Heart left ventricle (tissue), 16 donors: ENCODE data around the gene TUBB3. TPM values are rescaled to one million over a fixed set of nuclear protein-coding genes. Genes with fewer than 3 reads are reported as not detected.

ENCODE experiments used
- ATAC-seq, 4 donors: fragments of 200-7000 bp; cut with Tn5 transposase; one replicate each; pipeline ENCODE4 v1.9.1; 2020 to 2022; ENCODE audit warnings: moderate library complexity in 4 of 4, mild to moderate bottlenecking in 3 of 4, moderate number of reproducible peaks in 1 of 4
- DNase-seq, 5 donors: peaks; one replicate each; pipeline ENCODE4 v3.0.0-alpha.2; 2020
- H3K27ac ChIP-seq, 12 donors: fragments of 200-600 bp; sonication (generic) in 4 of 12; one replicate each; pipeline versions ENCODE4 v1.5.0 to v1.8.0; 2016 to 2022; ENCODE audit warnings: mild to moderate bottlenecking in 2 of 12
- H3K27me3 ChIP-seq, 9 donors: fragments of 200-600 bp; sonication (generic) in 2 of 9; one replicate each; pipeline versions ENCODE4 v1.5.1 to v1.8.0; 2016 to 2022; ENCODE audit warnings: mild to moderate bottlenecking in 3 of 9
- H3K36me3 ChIP-seq, 9 donors: fragments of 200-600 bp; sonication (generic) in 2 of 9; one replicate each; pipeline versions ENCODE4 v1.5.0 to v1.8.0; 2018 to 2022; ENCODE audit warnings: mild to moderate bottlenecking in 2 of 9
- H3K4me1 ChIP-seq, 12 donors: fragments of 200-600 bp; sonication (generic) in 4 of 12; one replicate each; pipeline versions ENCODE4 v1.5.0 to v1.8.0; 2016 to 2022; ENCODE audit warnings: mild to moderate bottlenecking in 3 of 12
- H3K4me3 ChIP-seq, 12 donors: fragments of 200-600 bp; sonication (generic) in 4 of 12; one replicate each; pipeline versions ENCODE4 v1.5.0 to v1.8.0; 2017 to 2022; ENCODE audit warnings: mild to moderate bottlenecking in 9 of 12, moderate library complexity in 4 of 12
- H3K9me3 ChIP-seq, 12 donors: fragments of 200-600 bp; sonication (generic) in 4 of 12; one replicate each; pipeline versions ENCODE4 v1.5.0 to v1.8.0; 2016 to 2022; ENCODE audit warnings: mild to moderate bottlenecking in 1 of 12
- POLR2A ChIP-seq, 2 donors: fragments of 450-650 bp; IDR thresholded peaks; one replicate each; pipeline ENCODE4 v1.6.1; 2017; ENCODE audit warnings: antibody characterized with exemption in 2 of 2, mild to moderate bottlenecking in 2 of 2, moderate library complexity in 2 of 2
- WGBS, 4 donors: extraction: QIAGEN DNeasy Blood & Tissue Kit in 2 of 4; methylation state at CpG; one replicate each; pipeline versions ENCODE4 v1.1.5 to v1.1.7; 2013 to 2018; 5-methylcytosine and 5-hydroxymethylcytosine counted together
- intact Hi-C, 10 donors: fragments of 100-400 bp; cut with DNase I; formaldehyde crosslinking; loops; one replicate each; pipeline versions ENCODE4 v1.11.1 to v1.14.2; 2022
- polyA plus RNA-seq, 2 donors: library from polyadenylated mRNA; stranded (reverse); fragments of 200-250 nt; gene quantifications; one replicate each; pipeline ENCODE4 v1.2.3, GENCODE V29; 2013
- total RNA-seq, 9 donors: library from RNA; depleted of rRNA in 2 of 9; stranded (reverse); fragments of >200 nt in 2 of 9; fragmentation: NEBNext Ultra II Directional in 3 of 9; extraction: Animal tissue kit (Norgen Biotek cat#: 25700) in 3 of 9; gene quantifications; one replicate each; pipeline versions ENCODE4 v1.1.0 to v1.2.4, GENCODE V29; 2016 to 2023
- TF ChIP-seq, protein P1 (sequence below), 12 donors: fragments of 200-600 bp; sonication (generic) in 4 of 12; IDR thresholded peaks; one replicate each; pipeline versions ENCODE4 v1.5.0 to v1.8.0; 2018 to 2022; ENCODE audit warnings: antibody characterized with exemption in 12 of 12, mild to moderate bottlenecking in 5 of 12
- donor health status: ischemic (EF 13 %, LVEDD 7.1; RV severe dilation, severe dysfunction).
- donor health status: healthy with polysubstance abuse.
- donor health status: DM: no; HTN: yes; CAD: no.
- donor health status: DM: no; HTN: no; CAD: no.
- donor health status: ischemic (EF 25% LVEDD 6.9; RV normal size, moderate dysfunction).
- donor health status: ischemic (EF 25% LVEDD 5.7; RV mildly dilated, moderate dysfunction).
- donor health status: healthy.
- donor health status: DM: yes; HTN: yes; CAD: no.
- donor health status: ischemic (EF 35%, LVEDD 5.7; RV mildly dilated, moderate dysfunction).
- donor health status: nonischemic (EF 11% LVEDD 7.7; RV severe dilation, severe dysfunction).
- donor health status: DM: yes; HTN: yes; CAD: no.
- donor health status: PGD.
- donor health status: ischemic (EF 29% LVEDD 5.4; RV normal size, mild dysfunction).
- donor health status: nonischemic (EF 23%, LVEDD 6.1; RV moderate dilation, normal function).

TUBB3 gene
- total and polyA plus RNA-seq, 11 donors: 0.19 to 18.1 (median 4.1) TPM

DNA sequence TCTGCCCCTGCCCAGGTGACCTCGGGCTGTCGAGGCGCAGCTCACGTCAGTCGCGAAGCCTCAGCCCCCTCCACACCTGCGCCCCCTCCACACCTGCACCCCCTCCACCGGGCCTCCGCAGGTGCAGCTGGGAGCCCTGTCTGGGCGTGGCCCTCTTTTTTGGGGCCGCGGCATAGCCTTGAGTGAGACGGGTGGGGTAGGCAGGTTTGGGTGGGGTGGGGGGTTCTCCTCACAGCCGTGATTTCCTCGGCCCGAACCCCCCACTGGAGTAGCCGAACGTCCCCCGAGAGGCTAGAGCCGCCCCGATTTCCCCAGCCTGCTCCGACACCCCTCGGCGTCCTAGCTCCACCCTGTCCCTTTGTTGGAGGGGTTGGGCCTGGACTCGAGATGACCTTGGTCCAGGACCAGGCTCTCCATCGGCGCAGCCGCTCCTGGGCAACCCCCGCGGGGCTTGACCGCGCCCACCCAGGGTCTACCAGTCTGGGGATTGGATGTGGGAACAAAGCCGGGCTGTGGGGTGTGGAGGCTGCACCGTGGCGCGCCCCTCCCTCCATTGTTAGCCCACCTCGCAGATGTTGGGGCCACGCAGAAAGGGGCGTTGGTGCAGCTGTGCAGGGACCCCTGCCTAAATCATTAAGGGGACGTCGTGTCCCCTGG, 626 bp downstream of the TUBB3 start:
- ATAC-seq: no peak
- peak overlapping the region; percentile 58 to 80 (median 72) for H3K4me3 ChIP-seq
- H3K36me3 ChIP-seq: no peaks in the 10 kb centered on the region
- peak in 2 of 5 donors; percentile 34 to 66 for DNase-seq
- peak overlapping the region in 6 of 12 donors; percentile 54 to 92 (median 88) for H3K27ac ChIP-seq
- intact Hi-C loops: loop anchor here in 1 of 10 donors (10.0 kb wide), 1 partner anchor 49 kb away; the partner anchor contains the start of gene TCF25
- peaks cover 0 to 43% (median 16%) of the 10 kb centered on the region in 9 donors for H3K27me3 ChIP-seq
- H3K4me1 ChIP-seq: peaks cover 8 to 66% (median 33%) of the 10 kb centered on the region in 12 donors
- WGBS, 4 donors: 3 to 5% (median 4%) methylated on average over 7 to 41 of the region's 41 CpGs
- H3K9me3 ChIP-seq: no peaks in the 10 kb centered on the region
- TF ChIP-seq POLR2A (IDR thresholded peaks at IDR 0.05): no peak
- TF ChIP-seq, protein P1, sequence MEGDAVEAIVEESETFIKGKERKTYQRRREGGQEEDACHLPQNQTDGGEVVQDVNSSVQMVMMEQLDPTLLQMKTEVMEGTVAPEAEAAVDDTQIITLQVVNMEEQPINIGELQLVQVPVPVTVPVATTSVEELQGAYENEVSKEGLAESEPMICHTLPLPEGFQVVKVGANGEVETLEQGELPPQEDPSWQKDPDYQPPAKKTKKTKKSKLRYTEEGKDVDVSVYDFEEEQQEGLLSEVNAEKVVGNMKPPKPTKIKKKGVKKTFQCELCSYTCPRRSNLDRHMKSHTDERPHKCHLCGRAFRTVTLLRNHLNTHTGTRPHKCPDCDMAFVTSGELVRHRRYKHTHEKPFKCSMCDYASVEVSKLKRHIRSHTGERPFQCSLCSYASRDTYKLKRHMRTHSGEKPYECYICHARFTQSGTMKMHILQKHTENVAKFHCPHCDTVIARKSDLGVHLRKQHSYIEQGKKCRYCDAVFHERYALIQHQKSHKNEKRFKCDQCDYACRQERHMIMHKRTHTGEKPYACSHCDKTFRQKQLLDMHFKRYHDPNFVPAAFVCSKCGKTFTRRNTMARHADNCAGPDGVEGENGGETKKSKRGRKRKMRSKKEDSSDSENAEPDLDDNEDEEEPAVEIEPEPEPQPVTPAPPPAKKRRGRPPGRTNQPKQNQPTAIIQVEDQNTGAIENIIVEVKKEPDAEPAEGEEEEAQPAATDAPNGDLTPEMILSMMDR (IDR thresholded peaks at IDR 0.05): no peak

DNA sequence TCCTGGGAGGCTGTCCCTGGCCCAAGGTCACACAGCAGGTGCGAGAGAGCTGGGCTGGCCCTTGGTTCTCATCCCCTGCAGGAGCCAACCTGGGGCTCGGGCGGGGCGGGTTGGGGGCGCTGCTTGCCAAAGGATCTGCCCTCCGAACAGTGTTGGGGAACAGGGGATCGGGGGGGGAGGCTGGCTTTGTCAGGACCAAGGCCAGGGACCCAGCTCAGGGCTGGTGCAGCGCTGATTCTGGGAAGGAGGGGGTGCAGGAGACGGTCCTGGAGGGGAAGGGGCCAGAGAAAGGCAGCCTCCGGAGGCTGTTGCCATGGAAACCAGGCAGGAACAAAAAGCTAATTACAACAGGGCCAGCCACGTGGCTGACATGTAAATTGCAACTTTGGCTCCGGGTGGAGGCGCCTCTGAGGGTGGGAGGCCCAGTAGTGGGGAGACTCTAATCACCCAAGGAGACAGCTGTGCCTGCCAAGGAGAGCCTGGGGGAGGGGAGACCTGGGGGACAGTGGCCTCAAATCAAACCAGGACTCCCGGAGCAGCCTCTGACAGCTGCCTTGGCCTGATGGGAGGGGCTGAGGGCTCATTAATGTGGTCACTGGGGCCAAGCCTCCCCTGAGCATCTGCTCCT, 1.3 kb downstream of the TUBB3 start:
- Histone ChIP-seq H3K4me3 (peak overlapping the region in 5 of 12 donors; percentile 72 to 80 (median 72)), H3K27ac (no peak overlapping the region), H3K9me3 (no peaks in the 10 kb centered on the region), H3K36me3 (no peaks in the 10 kb centered on the region), H3K4me1 (peaks cover 8 to 65% (median 30%) of the 10 kb centered on the region in 12 donors), H3K27me3 (peaks cover 0 to 43% (median 16%) of the 10 kb centered on the region in 9 donors)
- WGBS, 4 donors: 5 to 14% (median 7%) methylated on average over 8 to 14 of the region's 14 CpGs
- TF ChIP-seq, protein P1 (IDR thresholded peaks at IDR 0.05): no peak
- no peak for TF ChIP-seq POLR2A (IDR thresholded peaks at IDR 0.05)
- intact Hi-C loops: loop anchor here in 1 of 10 donors (10.0 kb wide), 1 partner anchor 50 kb away; the partner anchor contains the start of gene TCF25
- DNase-seq (peak in 1 of 5 donors; percentile 58), ATAC-seq (no peak)

DNA sequence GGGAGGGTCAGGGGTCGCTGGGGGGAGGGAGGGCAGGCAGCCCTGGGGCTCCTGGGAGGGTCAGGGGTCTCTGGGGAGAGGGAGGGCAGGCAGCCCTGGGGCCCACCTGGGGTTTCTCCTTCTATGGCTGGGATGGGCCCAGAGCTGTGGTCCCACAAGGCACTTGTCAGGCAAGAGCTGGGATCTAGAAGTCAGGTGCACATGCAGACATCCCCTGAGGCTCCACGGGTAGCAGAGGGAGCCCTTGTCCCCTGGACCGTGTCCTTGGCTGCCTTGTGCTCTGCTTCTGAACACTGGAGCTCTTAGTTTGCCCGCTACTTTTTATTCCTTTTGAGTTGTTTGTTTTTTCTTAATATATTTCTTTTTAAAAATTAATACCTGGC, 1.8 kb downstream of the TUBB3 start:
- H3K36me3 ChIP-seq: no peaks in the 10 kb centered on the region
- WGBS, 4 donors: 25 to 45% (median 32%) methylated on average over 4 of the region's 4 CpGs
- H3K4me1 ChIP-seq: peaks cover 8 to 65% (median 30%) of the 10 kb centered on the region in 12 donors
- no peaks in the 10 kb centered on the region for H3K9me3 ChIP-seq
- TF ChIP-seq POLR2A (IDR thresholded peaks at IDR 0.05): no peak
- TF ChIP-seq, protein P1 (IDR thresholded peaks at IDR 0.05): no peak
- H3K4me3 ChIP-seq: no peak overlapping the region
- no peak for DNase-seq
- intact Hi-C loops: loop anchor here in 1 of 10 donors (10.0 kb wide), 1 partner anchor 50 kb away; the partner anchor contains the start of gene TCF25
- H3K27me3 ChIP-seq: peaks cover 0 to 42% (median 16%) of the 10 kb centered on the region in 9 donors
- H3K27ac ChIP-seq: no peak overlapping the region
- ATAC-seq: no peak

DNA sequence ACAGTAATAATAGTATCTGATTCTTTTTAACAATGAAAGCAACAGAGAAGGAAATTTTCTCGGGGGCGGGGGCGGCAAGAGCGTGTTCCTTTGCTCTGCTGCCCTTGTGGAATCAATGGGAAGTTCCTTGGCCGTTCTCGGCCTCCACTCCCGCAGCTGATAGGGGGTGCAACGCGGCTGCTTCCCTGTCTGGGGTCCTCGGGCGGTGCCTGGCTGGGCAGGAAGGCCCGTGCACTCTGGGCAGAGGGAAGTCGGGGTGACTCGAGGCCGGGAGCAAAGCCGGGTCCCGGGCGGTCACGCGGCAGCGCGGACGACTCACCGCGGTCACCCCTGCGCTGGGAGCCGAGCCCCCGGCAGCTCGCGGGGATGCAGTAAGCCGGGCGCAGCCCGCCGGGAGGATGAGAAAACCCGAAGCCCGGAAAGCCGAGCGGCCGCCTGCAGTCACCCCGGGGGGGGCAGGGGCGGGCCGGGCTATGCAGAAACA, 2.5 kb downstream of the TUBB3 start:
- ATAC-seq: no peak

More for the DNA sequence above, 2.5 kb downstream of the TUBB3 start:
- WGBS, 4 donors: 1 to 3% (median 2%) methylated on average over 12 to 42 of the region's 42 CpGs
- H3K27me3 ChIP-seq: peaks cover 0 to 42% (median 16%) of the 10 kb centered on the region in 9 donors
- peaks cover 8 to 59% (median 30%) of the 10 kb centered on the region in 12 donors for H3K4me1 ChIP-seq
- H3K27ac ChIP-seq: peak overlapping the region in 1 of 12 donors; percentile 22
- no peak for DNase-seq
- H3K9me3 ChIP-seq: no peaks in the 10 kb centered on the region
- H3K4me3 ChIP-seq: peak overlapping the region; percentile 26 to 67 (median 56)
- TF ChIP-seq, protein P1 (IDR thresholded peaks at IDR 0.05): no peak
- no peak for TF ChIP-seq POLR2A (IDR thresholded peaks at IDR 0.05)
- intact Hi-C loops: loop anchor here in 2 of 10 donors (2.0 to 10.0 kb wide), 2 partner anchors 47 to 51 kb away; partner anchors contain the start of gene TCF25 (in 1 of the 2)
- no peaks in the 10 kb centered on the region for H3K36me3 ChIP-seq
